B cell (primary cell): Measurements from ENCODE around the gene CELF4. TPM values are rescaled to one million over a fixed set of nuclear protein-coding genes. Genes with fewer than 3 reads are reported as not detected.

Experiments
- ATAC-seq: fragments of 200-7000 bp; cut with Tn5 transposase; one replicate; pipeline ENCODE4 v1.10.0; 2021; ENCODE audit warnings: low read depth, mild to moderate bottlenecking, moderate number of reproducible peaks, moderate library complexity
- CTCF ChIA-PET: fragments of 350-600 bp; sonication (Branson Sonifier 250); formaldehyde crosslinking; loops from one replicate; lab custom pipeline; 2021; ENCODE audit warnings: antibody characterized with exemption, inconsistent platforms; lab: Charles Lee
- POLR2A ChIA-PET: fragments of 350-600 bp; sonication (Branson Sonifier 250); formaldehyde crosslinking; loops from one replicate; lab custom pipeline; 2021; ENCODE audit warnings: antibody characterized with exemption; lab: Charles Lee
- DNase-seq: peaks from one replicate; pipeline ENCODE4 v3.0.0; 2013
- H2AFZ ChIP-seq: 2 replicates; pipeline ENCODE4 v1.6.1; 2012; ENCODE audit warnings: mild to moderate bottlenecking, low read depth, low read length; ENCODE audit not compliant: insufficient read depth, poor library complexity, severe bottlenecking
- H3K27ac ChIP-seq, 2 donors: 1 replicate in 1 of 2; 2 replicates in 1 of 2; pipeline ENCODE4 v1.5.1; 2012 to 2013; ENCODE audit warnings: low read length in 2 of 2, mild to moderate bottlenecking in 2 of 2, moderate library complexity in 1 of 2
- H3K27me3 ChIP-seq, 4 experiments: fragments of 200-600 bp in 1 of 4; sonication (generic) in 1 of 4; replicated peaks in 1 of 4; 1 replicate in 2 of 4; 2 replicates in 2 of 4; pipeline versions ENCODE4 v1.6.1 to v1.7.0; 2013 to 2016; ENCODE audit warnings: low read length in 3 of 4, mild to moderate bottlenecking in 2 of 4, mixed read lengths in 1 of 4, moderate library complexity in 1 of 4; ENCODE audit not compliant: insufficient read depth in 4 of 4, control insufficient read depth in 3 of 4; ENCODE audit errors: control extremely low read depth in 1 of 4
- H3K36me3 ChIP-seq, 2 experiments: replicated peaks in 1 of 2; 1 replicate in 1 of 2; 2 replicates in 1 of 2; pipeline versions ENCODE4 v1.6.1 to v1.7.1; 2013; ENCODE audit warnings: low read length in 1 of 2; ENCODE audit not compliant: insufficient read depth in 2 of 2, control insufficient read depth in 1 of 2; ENCODE audit errors: control extremely low read depth in 1 of 2, extremely low read depth in 1 of 2
- H3K4me1 ChIP-seq, 2 donors: fragments of 200-600 bp in 1 of 2; sonication (generic) in 1 of 2; 1 replicate in 1 of 2; 2 replicates in 1 of 2; pipeline versions ENCODE4 v1.5.1 to v1.6.1; 2013 to 2017; ENCODE audit warnings: low read length in 2 of 2; ENCODE audit not compliant: control insufficient read depth in 2 of 2, insufficient read depth in 2 of 2
- H3K4me2 ChIP-seq: replicated peaks from 2 replicates; pipeline ENCODE3; 2012; ENCODE audit warnings: mild to moderate bottlenecking, low read depth, low read length; ENCODE audit not compliant: poor library complexity, severe bottlenecking
- H3K4me3 ChIP-seq, 5 experiments: fragments of 200-600 bp in 1 of 5; sonication (generic) in 1 of 5; 1 replicate in 3 of 5; 2 replicates in 2 of 5; pipeline versions ENCODE4 v1.5.1 to v1.7.0; 2011 to 2016; ENCODE audit warnings: low read length in 4 of 5, mild to moderate bottlenecking in 4 of 5, low read depth in 2 of 5, control low read depth in 1 of 5, moderate library complexity in 1 of 5; ENCODE audit not compliant: insufficient read depth in 1 of 5; ENCODE audit errors: control extremely low read depth in 1 of 5, extremely low read depth in 1 of 5
- H3K79me2 ChIP-seq: fragments of 200-600 bp; sonication (generic); one replicate; pipeline ENCODE4 v1.6.0; 2016; ENCODE audit warnings: low read length; ENCODE audit not compliant: control insufficient read depth, insufficient read depth
- H3K9ac ChIP-seq: fragments of 200-600 bp; sonication (generic); 2 replicates; pipeline ENCODE4 v1.6.1; 2017; ENCODE audit warnings: mild to moderate bottlenecking, low read length, moderate library complexity
- H3K9me3 ChIP-seq, 3 donors: one replicate each; pipeline versions ENCODE4 v1.6.1 to v1.7.1; 2013; ENCODE audit warnings: low read length in 2 of 3; ENCODE audit not compliant: control insufficient read depth in 2 of 3, insufficient read depth in 1 of 3; ENCODE audit errors: control extremely low read depth in 1 of 3
- H4K20me1 ChIP-seq: 2 replicates; pipeline ENCODE4 v1.6.0; 2012; ENCODE audit warnings: mild to moderate bottlenecking, low read length; ENCODE audit not compliant: insufficient read depth, control insufficient read depth, poor library complexity, severe bottlenecking
- H3K27ac Mint-ChIP-seq: one replicate; pipeline ENCODE4 v1.8.0; 2021; ENCODE audit warnings: mixed read lengths
- H3K27me3 Mint-ChIP-seq: one replicate; pipeline ENCODE4 v1.8.0; 2021; ENCODE audit warnings: mixed read lengths
- H3K4me1 Mint-ChIP-seq: one replicate; pipeline ENCODE4 v1.8.0; 2021; ENCODE audit warnings: mixed read lengths
- H3K4me3 Mint-ChIP-seq: one replicate; pipeline ENCODE4 v1.8.0; 2021; ENCODE audit warnings: mixed read lengths
- H3K9me3 Mint-ChIP-seq: one replicate; pipeline ENCODE4 v1.8.0; 2022; ENCODE audit warnings: mixed read lengths; ENCODE audit not compliant: insufficient read depth
- CTCF ChIP-seq: fragments of 200-600 bp; IDR thresholded peaks from one replicate; pipeline ENCODE4 v1.8.0; 2022; ENCODE audit warnings: antibody characterized with exemption, mild to moderate bottlenecking
- EZH2 ChIP-seq: IDR thresholded peaks from 2 replicates; pipeline ENCODE4 v1.6.1; 2012; ENCODE audit warnings: borderline replicate concordance, low read depth, mild to moderate bottlenecking, moderate library complexity, low read length; ENCODE audit not compliant: insufficient read depth, poor library complexity, severe bottlenecking
- WGBS: methylation state at CpG from one replicate; pipeline ENCODE4 v1.1.5; 2013; ENCODE audit warnings: missing lambda C conversion rate; ENCODE audit not compliant: insufficient coverage; 5-methylcytosine and 5-hydroxymethylcytosine counted together
- intact Hi-C: fragments of 100-400 bp; cut with micrococcal nuclease; formaldehyde crosslinking; loops from one replicate; pipeline ENCODE4 v1.10.0; 2022
- polyA plus RNA-seq: library from polyadenylated mRNA; depleted of rRNA; stranded (reverse); fragments of >200 nt; gene quantifications from 2 replicates; pipeline ENCODE4 v1.2.3, GENCODE V29; 2012
- total RNA-seq, 2 donors: library from RNA; stranded (reverse); fragments of 120-200 nt in 1 of 2; gene quantifications; 1 replicate in 1 of 2; 2 replicates in 1 of 2; pipeline versions ENCODE4 v1.2.3 to v1.2.4, GENCODE V29; 2013 to 2022

Gene CELF4
- total and polyA plus RNA-seq, 2 donors (not counting 1 experiment from before 2014, with no cell fraction given): not detected

- Mint-ChIP-seq H3K27ac (no peak overlapping the region), H3K4me1 (no peaks in the 10 kb centered on the region)
Observed at GRCh38 chr18:37414816-37415215, 150.8 kb downstream of the CELF4 start.

GRCh38 chr18:37412829-37413228, 152.8 kb downstream of the CELF4 start:
- H3K4me1 Mint-ChIP-seq: no peaks in the 10 kb centered on the region
- intact Hi-C loops: no loop called here
- no peak for ATAC-seq

More at GRCh38 chr18:37414816-37415215, 150.8 kb downstream of the CELF4 start:
- no peak for DNase-seq
- WGBS: 89% methylated on average over 1 of the region's 1 CpG
- H3K4me1 ChIP-seq: no peaks in the 10 kb centered on the region
- no peaks in the 10 kb centered on the region for H3K79me2 ChIP-seq
- intact Hi-C loops: no loop called here
- H3K27ac ChIP-seq: no peak overlapping the region
- no peak overlapping the region for H3K9ac ChIP-seq
- no peak overlapping the region for H3K4me2 ChIP-seq
- no peaks in the 10 kb centered on the region for H3K36me3 ChIP-seq
- H3K4me3 ChIP-seq: no peak overlapping the region
- no peaks in the 10 kb centered on the region for H4K20me1 ChIP-seq
- peaks cover 0 to 21% (median 0%) of the 10 kb centered on the region in 3 donors for H3K9me3 ChIP-seq
- Mint-ChIP-seq H3K9me3 (no peaks in the 10 kb centered on the region), H3K4me3 (no peak overlapping the region), H3K27me3 (peaks cover 6% of the 10 kb centered on the region)
- no peak overlapping the region for H2AFZ ChIP-seq
- no peak for TF ChIP-seq CTCF
- no peak for TF ChIP-seq EZH2
- ChIA-PET CTCF (no interaction called here), POLR2A (no interaction called here)
- peaks cover 0 to 3% (median 0%) of the 10 kb centered on the region in 4 experiments for H3K27me3 ChIP-seq
- no peak for ATAC-seq

More at GRCh38 chr18:37412829-37413228, 152.8 kb downstream of the CELF4 start:
- Mint-ChIP-seq H3K27ac (no peak overlapping the region), H3K27me3 (no peaks in the 10 kb centered on the region), H3K4me3 (no peak overlapping the region), H3K9me3 (no peaks in the 10 kb centered on the region)
- ChIA-PET CTCF (no interaction called here), POLR2A (no interaction called here)
- no peak overlapping the region for H3K9ac ChIP-seq
- H3K4me1 ChIP-seq: no peaks in the 10 kb centered on the region
- H3K9me3 ChIP-seq: peaks cover 0 to 21% (median 0%) of the 10 kb centered on the region in 3 donors
- H2AFZ ChIP-seq: no peak overlapping the region
- no peak overlapping the region for H3K27ac ChIP-seq
- no peaks in the 10 kb centered on the region for H3K36me3 ChIP-seq
- no peak for DNase-seq
- TF ChIP-seq CTCF: no peak
- no peak for TF ChIP-seq EZH2
- no peak overlapping the region for H3K4me2 ChIP-seq
- WGBS: 96% methylated on average over 7 of the region's 8 CpGs
- no peaks in the 10 kb centered on the region for H3K79me2 ChIP-seq
- no peak overlapping the region for H3K4me3 ChIP-seq
- H3K27me3 ChIP-seq: peaks cover 0 to 3% (median 0%) of the 10 kb centered on the region in 4 experiments
- no peaks in the 10 kb centered on the region for H4K20me1 ChIP-seq
